Measurements from ENCODE around the gene USP48.
"Not testable (repeated sequence)": the region's sequence is repeated elsewhere in the genome, so short reads cannot be mapped to it uniquely, and the experiment has no call there.

USP48 gene

GRCh38 chr1:21636029-21636428, 146.9 kb downstream of the USP48 start:
- DNase-seq (ENCODE audit: low spot score) = no peak

- peak; percentile 84 for DNase-seq (ENCODE audit: low spot score)
Measured at GRCh38 chr1:21634806-21635535, 148.0 kb downstream of the USP48 start.

DNA sequence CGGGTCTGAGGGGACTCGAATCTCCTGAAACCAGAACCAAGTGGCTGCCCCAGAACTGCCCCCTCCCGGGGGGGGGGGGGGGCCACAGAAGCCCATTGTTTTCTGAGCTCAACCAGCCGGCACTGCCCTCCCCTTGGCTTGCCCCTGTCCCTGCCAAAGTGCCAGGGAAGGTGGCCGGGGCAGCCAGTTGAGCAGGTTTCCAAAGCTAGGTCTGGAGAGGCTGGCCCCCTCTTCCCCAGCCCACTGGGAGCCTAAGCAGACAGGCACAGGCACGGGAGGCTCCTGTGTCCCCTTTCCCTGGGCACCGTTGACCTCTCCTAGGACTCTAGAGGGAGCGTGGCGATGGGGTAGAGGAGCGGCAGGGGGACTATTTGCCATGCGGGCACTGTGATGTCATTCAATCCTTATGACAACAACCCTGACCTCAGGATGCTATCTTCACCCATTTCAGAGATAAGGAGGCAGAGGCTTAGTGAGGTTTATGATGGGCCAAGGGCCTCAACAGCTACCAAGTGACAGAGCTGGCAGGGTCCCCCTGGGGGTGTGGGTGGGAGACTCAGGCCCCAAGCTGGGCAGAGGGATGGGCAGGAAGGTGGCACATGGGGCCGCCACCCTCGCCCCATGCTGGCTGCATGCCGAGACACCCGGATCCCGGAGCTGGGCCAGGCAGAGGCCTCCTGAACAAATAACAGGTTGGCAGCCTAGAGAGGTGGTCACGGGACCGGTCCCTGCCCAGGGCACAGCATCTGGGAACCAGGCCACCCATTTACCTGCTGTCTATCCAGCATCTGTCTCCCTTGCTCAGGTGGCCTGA, 148.8 kb downstream of the USP48 start:
- DNase-seq (ENCODE audit: low spot score) = no peak

DNA sequence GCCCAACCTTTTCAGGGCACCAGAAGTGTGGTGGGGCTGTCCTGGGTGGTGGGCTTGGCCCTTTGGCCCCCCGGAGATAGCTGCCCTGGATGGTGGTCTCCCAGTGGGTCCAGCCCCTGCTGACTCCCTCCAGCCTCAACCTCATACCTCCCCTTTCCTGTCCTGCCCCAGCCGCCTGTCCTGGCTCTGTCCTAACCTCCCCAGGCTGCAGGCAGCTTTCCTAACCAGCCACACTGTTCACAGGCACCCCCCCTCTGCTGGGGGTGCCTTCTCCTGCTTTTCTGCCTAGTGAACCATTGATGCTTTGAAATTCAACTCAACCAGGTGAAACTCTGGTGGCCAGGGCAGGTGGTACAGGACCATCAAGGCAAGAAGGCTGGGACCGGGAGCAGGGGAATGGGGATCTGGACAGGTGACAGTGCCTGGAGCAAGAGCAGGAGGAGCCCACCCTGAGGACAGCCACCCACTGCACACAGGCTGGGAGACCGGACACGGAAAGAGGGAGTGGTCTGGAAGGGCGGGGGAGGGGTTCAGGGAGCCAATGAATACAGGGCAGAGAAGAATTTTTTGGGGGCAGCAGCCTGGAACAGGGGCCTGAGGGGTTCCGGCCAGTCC, 149.7 kb downstream of the USP48 start:
- no peak for DNase-seq (ENCODE audit: low spot score)

GRCh38 chr1:21631944-21632887, 150.7 kb downstream of the USP48 start:
- DNase-seq (ENCODE audit: low spot score) = no peak

- DNase-seq (ENCODE audit: low spot score) = not testable (repeated sequence)
Measured at GRCh38 chr1:21631590-21631943, 151.4 kb downstream of the USP48 start.

DNA sequence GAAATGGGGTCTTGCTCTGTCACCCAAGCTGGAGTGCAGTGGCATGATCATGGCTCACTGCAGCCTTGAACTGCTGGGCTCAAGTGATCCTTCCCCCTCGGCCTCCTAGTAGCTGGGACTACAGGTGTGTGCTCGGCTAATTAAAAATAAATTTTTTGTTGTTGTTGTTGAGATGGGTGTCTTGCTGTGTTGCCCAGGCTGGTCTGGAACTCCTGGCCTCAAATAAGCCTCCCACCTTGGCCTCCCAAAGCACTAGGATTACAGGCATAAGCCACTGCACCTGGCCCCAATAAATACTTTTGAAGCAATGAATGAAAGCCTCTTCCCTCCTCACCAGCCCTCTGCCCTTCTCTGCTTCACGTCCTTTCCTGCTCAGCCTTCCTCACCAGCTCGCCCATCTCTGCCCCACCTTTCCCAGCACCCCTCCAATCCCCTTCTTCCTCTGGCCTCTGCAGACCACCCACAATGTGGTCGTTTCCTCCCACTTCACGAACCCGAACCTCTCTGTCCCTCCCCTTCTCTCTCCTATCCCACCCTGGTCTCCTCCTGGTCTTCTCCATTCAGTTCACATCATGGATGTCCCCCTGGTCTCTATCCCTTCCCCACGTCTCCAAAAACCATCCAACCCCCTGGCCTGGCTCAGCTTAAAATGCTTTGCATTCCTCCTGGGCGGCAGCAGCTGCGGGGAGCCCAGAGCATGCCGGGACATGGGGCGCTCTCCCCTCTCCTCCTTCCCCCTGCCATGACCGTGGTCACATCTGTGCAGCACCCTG, 152.2 kb downstream of the USP48 start:
- DNase-seq (ENCODE audit: low spot score) = no peak

DNA sequence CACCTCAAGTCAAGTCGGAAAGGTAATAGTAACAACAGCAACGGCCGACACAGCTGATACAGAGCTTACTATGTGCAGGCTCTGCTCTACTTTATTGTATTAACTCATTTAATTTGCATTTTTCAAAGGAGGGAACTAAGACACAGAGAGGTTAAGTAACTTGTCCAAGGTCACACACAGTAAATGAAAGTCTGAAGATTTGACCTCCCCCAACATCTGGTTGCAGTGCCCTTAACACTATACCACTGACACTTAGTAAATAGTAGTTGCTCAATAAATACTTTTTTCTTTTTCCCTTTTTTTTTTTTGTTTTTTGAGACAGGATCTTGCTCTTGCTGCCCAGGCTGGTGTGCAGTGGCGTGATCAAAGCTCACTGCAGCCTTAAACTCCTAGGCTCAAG, 153.0 kb downstream of the USP48 start:
- no peak for DNase-seq (ENCODE audit: low spot score)

DNA sequence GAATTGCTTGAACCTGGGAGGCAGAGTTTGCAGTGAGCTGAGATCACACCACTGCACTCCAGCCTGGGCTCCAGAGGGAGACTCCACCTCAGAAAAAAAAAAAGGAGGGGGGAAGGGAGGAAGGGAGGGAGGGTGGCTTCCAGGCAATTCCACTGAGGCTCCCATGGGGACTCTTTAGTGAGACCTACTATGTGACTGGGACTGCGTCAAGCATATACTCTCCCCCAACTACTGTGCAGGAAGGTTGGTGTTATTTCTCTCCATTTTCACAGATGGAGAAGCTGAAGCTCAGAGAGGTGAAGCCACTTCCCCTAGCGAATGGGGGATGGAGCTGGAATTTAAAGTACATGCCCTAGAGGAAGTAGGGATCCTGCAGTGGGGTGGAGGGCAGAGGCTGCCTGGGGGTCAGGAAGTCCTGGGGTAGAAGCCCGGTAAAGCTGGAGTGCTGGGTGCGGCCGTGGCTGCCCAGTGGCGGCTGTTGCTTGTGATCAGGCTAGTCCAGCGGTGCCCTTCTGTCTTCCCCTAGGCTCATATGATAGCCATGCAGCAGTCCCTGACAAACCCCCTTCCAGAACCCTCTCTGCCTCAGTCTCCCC, 154.1 kb downstream of the USP48 start:
- no peak for DNase-seq (ENCODE audit: low spot score)

Measured in kidney tubule cell (primary cell).